ENCODE measurements around the gene USHBP1. TPM values are rescaled to one million over a fixed set of nuclear protein-coding genes. Genes with fewer than 3 reads are reported as not detected.

Gene USHBP1
- total and polyA plus RNA-seq, 2 of the 13 experiments (the other 11 are each of a cell fraction or from before 2014, with no cell fraction given) = 0.15 to 1.5 TPM

GRCh38 chr19:17260842-17261325 is 3.7 kb downstream of the USHBP1 start (continued):
- TF ChIP-seq CTCF (CRISPR knock-in tag; IDR thresholded peaks at IDR 0.05) (peak; percentile 94), ZFP36 (IDR thresholded peaks at IDR 0.05; ENCODE audit: borderline replicate concordance, low read depth, low read length, partially characterized antibody) (no peak), KLF6 (CRISPR knock-in tag; IDR thresholded peaks at IDR 0.05) (no peak), MEIS1 (CRISPR knock-in tag; IDR thresholded peaks at IDR 0.05; ENCODE audit: borderline replicate concordance) (peak; percentile 28; the same call in 1 of the 2 replicates), ZNF264 (CRISPR knock-in tag; IDR thresholded peaks at IDR 0.05) (no peak), ZNF468 (CRISPR knock-in tag; IDR thresholded peaks at IDR 0.05) (no peak), SMC3 (IDR thresholded peaks at IDR 0.05; ENCODE audit: low read length) (peak; percentile 62), SOX6 (IDR thresholded peaks at IDR 0.05) (no peak), SOX6 (CRISPR knock-in tag; IDR thresholded peaks at IDR 0.05) (no peak)

GRCh38 chr19:17259934-17260333 is 4.6 kb downstream of the USHBP1 start:
- FAIRE-seq = no peak
- no peak overlapping the region for H3K9ac ChIP-seq (ENCODE audit: insufficient read depth, low read depth, low read length)
- no peaks in the 10 kb centered on the region for H3K79me2 ChIP-seq (ENCODE audit: insufficient read depth, low read length)
- BruUV-seq (replicated peaks) = no TSS peak
- H3K4me2 ChIP-seq (ENCODE audit: low read depth, low read length) = no peak overlapping the region
- POLR2A ChIA-PET = interaction anchor here (2.0 to 3.2 kb wide), 4 partner anchors 11 to 45 kb away, joined by 8 to 18 read pairs (median 10); partner anchors contain the start of gene USE1
- in situ Hi-C loops (cut with HindIII; ENCODE audit: extremely low pct_ligation_motif_present, low pct_unique_long_range_greater_than_20kb) (no loop called here), intact Hi-C loops (cut with micrococcal nuclease; ENCODE audit: unreplicated experiment) (loop anchor here (2.0 kb wide), 1 partner anchor 13 kb away; no protein-coding TSS in a partner anchor)
- H3K4me1 ChIP-seq (ENCODE audit: insufficient read depth, low read length) = peaks cover 67% of the 10 kb centered on the region
- no peak overlapping the region for H3K27ac ChIP-seq (ENCODE audit: extremely low read length, insufficient read depth, low read length)
- no peaks in the 10 kb centered on the region for H3K9me3 ChIP-seq (ENCODE audit: low read length)
- H4K20me1 ChIP-seq (ENCODE audit: insufficient read depth, low read length) = no peaks in the 10 kb centered on the region
- CTCF ChIA-PET (ENCODE audit: low intra/inter-chr PET ratio, low total read pairs) = interaction anchor here (1.3 kb wide), 1 partner anchor 55 kb away, joined by 6 read pairs; no protein-coding TSS in a partner anchor
- no peak overlapping the region for H3K4me3 ChIP-seq (replicated peaks in 1 of 3; ENCODE audit: insufficient read depth in 1 of 3, low read depth in 2 of 3, low read length in 3 of 3)
- no peaks in the 10 kb centered on the region for H3K27me3 ChIP-seq (ENCODE audit: control insufficient read depth in 1 of 2, insufficient read depth in 2 of 2, low read length in 2 of 2)
- DNase-seq (ENCODE audit: low spot score) = no peak
- no peak overlapping the region for H2AFZ ChIP-seq (ENCODE audit: low read length)
- no peak for ATAC-seq
- no peak for TF ChIP-seq ADNP (CRISPR knock-in tag; IDR thresholded peaks at IDR 0.05)
- no peak for TF ChIP-seq PBX3 (CRISPR knock-in tag; IDR thresholded peaks at IDR 0.05; ENCODE audit: borderline replicate concordance)
- no peak for TF ChIP-seq JDP2 (CRISPR knock-in tag; IDR thresholded peaks at IDR 0.05; ENCODE audit: borderline replicate concordance)
- TF ChIP-seq RFX5 (IDR thresholded peaks at IDR 0.05; ENCODE audit: low read depth, low read length) = no peak
- no peak for TF ChIP-seq ZNF263 (CRISPR knock-in tag; IDR thresholded peaks at IDR 0.05)
- no peak for TF ChIP-seq EED (CRISPR knock-in tag; IDR thresholded peaks at IDR 0.05)
- no peak for TF ChIP-seq NR0B2 (CRISPR knock-in tag; IDR thresholded peaks at IDR 0.05)
- H3K36me3 ChIP-seq (replicated peaks in 1 of 2; ENCODE audit: control insufficient read depth in 1 of 2, insufficient read depth in 2 of 2, low read length in 2 of 2) = no peaks in the 10 kb centered on the region
- WGBS (ENCODE audit: low lambda C conversion rate) = 17% methylated on average over 1 of the region's 1 CpG

All from HepG2 (cell line).